ENCODE measurements around the gene GPC6.

DNA sequence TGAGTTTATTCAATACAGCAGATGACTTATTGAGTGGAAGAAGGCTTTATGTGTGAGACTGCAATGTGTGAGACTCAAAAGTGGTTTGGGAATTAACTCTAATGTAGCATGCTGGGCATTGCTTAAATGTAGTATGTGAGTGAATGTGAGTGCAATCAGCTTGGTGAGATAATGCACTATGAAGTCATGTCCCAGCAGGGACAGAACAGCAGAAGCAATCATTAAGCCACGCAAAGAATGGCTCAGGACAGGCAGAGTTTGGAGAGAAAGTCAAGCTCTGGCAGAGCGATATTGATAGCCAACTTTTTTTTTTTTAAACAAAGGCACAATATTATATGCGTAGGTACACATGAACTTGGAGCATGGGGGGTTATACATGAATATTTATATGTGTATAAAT is 597.7 kb downstream of the GPC6 start:
- TF ChIP-seq CTCF (optimal IDR thresholded peaks at IDR 0.05 in 1 of 3, IDR thresholded peaks at IDR 0.05 in 1 of 3, conservative IDR thresholded peaks at IDR 0.05 in 1 of 3; ENCODE audit: extremely low read depth in 1 of 3, insufficient read depth in 2 of 3, low read length in 3 of 3): no peak
- no peak for TF ChIP-seq EZH2 (IDR thresholded peaks at IDR 0.05; ENCODE audit: low read length)

All from keratinocyte (primary cell).